CD4-positive, alpha-beta T cell treated with Interleukin-15 for 4 hours (primary cell): Measurements from ENCODE around the gene HAT1.

ENCODE experiments used
- DNase-seq: peaks from one replicate; pipeline ENCODE4 v3.0.0-alpha.2; 2020; ENCODE audit warnings: low spot score

HAT1 gene

GRCh38 chr2:171921970-171922229, 361 bp upstream of the HAT1 start:
- no peak for DNase-seq

GRCh38 chr2:171923206-171923605, 945 bp downstream of the HAT1 start:
- DNase-seq: no peak

- no peak for DNase-seq
Measured at GRCh38 chr2:171924170-171924942, 2.1 kb downstream of the HAT1 start.

GRCh38 chr2:171930385-171930784, 8.1 kb downstream of the HAT1 start:
- no peak for DNase-seq

- DNase-seq: no peak
Measured at GRCh38 chr2:171939058-171939742, 16.9 kb downstream of the HAT1 start.

GRCh38 chr2:171939743-171940071, 17.4 kb downstream of the HAT1 start:
- no peak for DNase-seq

GRCh38 chr2:171941316-171941699, 19.0 kb downstream of the HAT1 start:
- no peak for DNase-seq

GRCh38 chr2:171943869-171944268, 21.6 kb downstream of the HAT1 start:
- no peak for DNase-seq

GRCh38 chr2:171952276-171952675, 30.0 kb downstream of the HAT1 start:
- DNase-seq: no peak

GRCh38 chr2:171952748-171953147, 30.5 kb downstream of the HAT1 start:
- no peak for DNase-seq

- no peak for DNase-seq
Measured at GRCh38 chr2:171956135-171956825, 34.0 kb downstream of the HAT1 start.

GRCh38 chr2:171957061-171957460, 34.8 kb downstream of the HAT1 start:
- DNase-seq: no peak

- no peak for DNase-seq
Measured at GRCh38 chr2:171958475-171958874, 36.2 kb downstream of the HAT1 start.

- no peak for DNase-seq
Measured at GRCh38 chr2:171959998-171960397, 37.7 kb downstream of the HAT1 start.

- no peak for DNase-seq
Measured at GRCh38 chr2:171960570-171960969, 38.3 kb downstream of the HAT1 start.

GRCh38 chr2:171963198-171963597, 40.9 kb downstream of the HAT1 start:
- DNase-seq: no peak

GRCh38 chr2:171964308-171964707, 42.0 kb downstream of the HAT1 start:
- DNase-seq: no peak

- no peak for DNase-seq
Measured at GRCh38 chr2:171965238-171965637, 43.0 kb downstream of the HAT1 start.

GRCh38 chr2:171965661-171966060, 43.4 kb downstream of the HAT1 start:
- DNase-seq: no peak

- no peak for DNase-seq
Measured at GRCh38 chr2:171966235-171966634, 44.0 kb downstream of the HAT1 start.

GRCh38 chr2:171966688-171967087, 44.4 kb downstream of the HAT1 start:
- no peak for DNase-seq

GRCh38 chr2:171968509-171968908, 46.2 kb downstream of the HAT1 start:
- no peak for DNase-seq

- DNase-seq: no peak
Measured at GRCh38 chr2:171972329-171972982, 50.2 kb downstream of the HAT1 start.
